Cardiac fibroblast (primary cell): ENCODE data around the gene CATSPERD.
"Not testable (repeated sequence)": the region's sequence is repeated elsewhere in the genome, so short reads cannot be mapped to it uniquely, and the experiment has no call there.

Experiments
- DNase-seq, 2 donors: peaks; one replicate each; pipeline versions ENCODE4 v3.0.0 to v3.0.0-alpha.2; 2010; ENCODE audit warnings: low read depth in 2 of 2
- H3K4me3 ChIP-seq, 2 donors: replicated peaks in 1 of 2; 1 replicate in 1 of 2; 2 replicates in 1 of 2; pipeline ENCODE4 v1.5.1; 2011; ENCODE audit warnings: low read depth in 2 of 2, low read length in 2 of 2, mild to moderate bottlenecking in 2 of 2, moderate library complexity in 1 of 2
- TF ChIP-seq, protein P1 (sequence below): IDR thresholded peaks from one replicate; pipeline ENCODE4 v1.5.1; 2011; ENCODE audit warnings: low read depth, mild to moderate bottlenecking, low read length, inconsistent platforms

Gene CATSPERD

DNA sequence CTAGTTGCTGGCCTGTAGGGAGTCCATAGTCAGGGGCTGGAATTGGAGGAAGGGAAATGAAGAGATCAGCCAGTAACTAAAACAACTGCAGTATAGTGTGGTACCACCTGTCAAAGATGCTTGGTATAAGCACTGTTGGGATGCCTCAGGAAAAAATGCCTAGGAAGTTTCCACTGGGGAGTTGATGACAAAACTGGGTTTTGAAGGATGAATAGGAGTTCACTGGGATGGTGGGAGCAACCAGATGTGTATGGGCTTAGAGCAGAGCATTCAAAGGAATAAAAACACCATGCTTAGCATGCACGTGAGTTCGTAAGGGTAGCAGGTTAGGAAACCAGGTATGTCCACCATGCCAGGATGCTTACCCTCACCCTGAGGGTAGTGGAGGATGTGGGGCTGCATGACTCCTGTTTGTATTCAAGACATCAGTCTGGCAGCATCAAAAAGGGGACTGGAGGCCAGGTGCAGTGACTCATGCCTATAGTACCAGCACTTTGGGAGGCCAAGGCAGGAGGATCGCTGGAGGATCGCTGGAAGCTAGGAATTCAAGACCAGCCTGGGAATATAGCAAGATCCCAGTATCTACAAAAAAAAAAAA, 7.1 kb downstream of the CATSPERD start:
- no peak overlapping the region for H3K4me3 ChIP-seq
- TF ChIP-seq, protein P1, sequence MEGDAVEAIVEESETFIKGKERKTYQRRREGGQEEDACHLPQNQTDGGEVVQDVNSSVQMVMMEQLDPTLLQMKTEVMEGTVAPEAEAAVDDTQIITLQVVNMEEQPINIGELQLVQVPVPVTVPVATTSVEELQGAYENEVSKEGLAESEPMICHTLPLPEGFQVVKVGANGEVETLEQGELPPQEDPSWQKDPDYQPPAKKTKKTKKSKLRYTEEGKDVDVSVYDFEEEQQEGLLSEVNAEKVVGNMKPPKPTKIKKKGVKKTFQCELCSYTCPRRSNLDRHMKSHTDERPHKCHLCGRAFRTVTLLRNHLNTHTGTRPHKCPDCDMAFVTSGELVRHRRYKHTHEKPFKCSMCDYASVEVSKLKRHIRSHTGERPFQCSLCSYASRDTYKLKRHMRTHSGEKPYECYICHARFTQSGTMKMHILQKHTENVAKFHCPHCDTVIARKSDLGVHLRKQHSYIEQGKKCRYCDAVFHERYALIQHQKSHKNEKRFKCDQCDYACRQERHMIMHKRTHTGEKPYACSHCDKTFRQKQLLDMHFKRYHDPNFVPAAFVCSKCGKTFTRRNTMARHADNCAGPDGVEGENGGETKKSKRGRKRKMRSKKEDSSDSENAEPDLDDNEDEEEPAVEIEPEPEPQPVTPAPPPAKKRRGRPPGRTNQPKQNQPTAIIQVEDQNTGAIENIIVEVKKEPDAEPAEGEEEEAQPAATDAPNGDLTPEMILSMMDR: no peak
- DNase-seq: no peak

DNA sequence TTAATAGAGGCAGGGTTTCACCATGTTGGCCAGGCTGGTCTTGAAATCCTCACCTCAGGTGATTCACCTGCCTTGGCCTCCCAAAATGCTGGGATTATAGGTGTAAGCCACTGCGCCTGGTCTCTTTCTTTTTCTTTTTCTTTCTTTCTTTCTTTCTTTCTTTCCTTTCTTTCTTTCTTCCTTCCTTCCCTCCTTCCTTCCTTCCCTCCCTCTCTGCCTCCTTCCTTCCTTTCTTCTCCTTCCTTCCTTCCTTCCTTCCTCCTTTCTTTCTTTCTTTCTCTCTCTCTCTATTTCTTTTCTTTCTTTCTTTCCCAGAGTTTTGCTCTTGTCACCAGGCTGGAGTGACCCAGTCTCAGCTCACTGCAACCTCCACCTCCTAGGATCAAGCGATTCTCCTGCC, 12.7 kb downstream of the CATSPERD start:
- H3K4me3 ChIP-seq: not testable (repeated sequence)

DNA sequence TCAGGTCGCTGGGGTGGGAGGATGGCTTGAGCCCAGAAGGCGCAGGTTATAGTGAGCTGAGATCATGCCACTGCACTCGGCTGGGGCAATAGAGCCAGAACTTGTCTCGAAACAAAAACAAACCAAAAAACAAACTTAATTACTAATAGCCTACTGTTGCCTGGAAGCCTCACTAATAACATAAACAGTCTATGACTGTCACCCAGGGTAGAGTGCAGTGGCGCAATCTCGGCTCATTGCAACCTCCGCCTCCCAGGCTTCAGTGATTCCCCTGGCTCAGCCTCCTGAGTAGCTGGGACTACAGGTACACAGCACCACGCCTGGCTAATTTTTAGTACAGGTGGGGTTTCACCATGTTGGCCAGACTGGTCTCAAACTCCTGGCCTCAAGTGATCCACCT, 18.0 kb downstream of the CATSPERD start:
- TF ChIP-seq, protein P1: no peak
- DNase-seq: peak; percentile 2 to 37
- no peak overlapping the region for H3K4me3 ChIP-seq

More for the DNA sequence above, 12.7 kb downstream of the CATSPERD start:
- not testable (repeated sequence) for DNase-seq

DNA sequence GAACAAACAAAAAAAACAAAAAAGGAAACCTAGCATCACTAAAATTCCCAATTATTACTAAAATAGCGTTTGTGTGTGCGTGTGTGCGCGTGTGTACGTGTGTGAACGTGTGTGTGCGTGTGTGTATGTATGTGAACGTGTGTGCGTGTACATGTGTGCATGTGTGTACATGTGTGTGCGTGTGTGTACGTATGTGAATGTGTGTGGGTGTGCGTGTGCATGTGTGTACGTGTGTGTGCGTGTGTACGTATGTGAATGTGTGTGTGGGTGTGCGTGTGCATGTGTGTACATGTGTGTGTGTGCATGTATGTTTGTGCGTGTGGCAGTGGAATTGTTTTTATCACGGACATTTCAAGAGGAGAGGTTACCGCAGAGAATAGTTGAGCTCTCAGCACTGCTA, 21.6 kb downstream of the CATSPERD start:
- no peak overlapping the region for H3K4me3 ChIP-seq
- TF ChIP-seq, protein P1: no peak
- no peak for DNase-seq

DNA sequence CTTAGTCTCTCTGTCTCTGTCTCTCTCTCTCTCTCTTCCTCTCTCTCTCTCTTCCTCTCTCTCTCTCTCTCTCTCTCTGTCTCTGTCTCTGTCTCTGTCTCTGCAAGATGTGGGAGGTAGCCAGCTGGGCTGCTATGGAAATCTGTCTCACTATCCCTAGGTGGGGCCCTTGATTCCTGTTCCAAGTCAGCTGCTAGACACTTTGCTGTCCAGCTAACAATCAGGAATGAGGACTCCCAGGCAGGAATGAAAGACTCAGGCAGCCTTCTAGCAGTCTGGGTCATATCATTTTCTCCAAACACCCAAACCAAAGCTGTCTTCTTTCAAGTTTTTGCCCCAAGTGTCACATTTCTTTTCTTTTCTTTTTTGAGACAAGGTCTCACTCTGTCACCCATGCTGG, 23.2 kb downstream of the CATSPERD start:
- TF ChIP-seq, protein P1: no peak
- DNase-seq: no peak
- H3K4me3 ChIP-seq: no peak overlapping the region

DNA sequence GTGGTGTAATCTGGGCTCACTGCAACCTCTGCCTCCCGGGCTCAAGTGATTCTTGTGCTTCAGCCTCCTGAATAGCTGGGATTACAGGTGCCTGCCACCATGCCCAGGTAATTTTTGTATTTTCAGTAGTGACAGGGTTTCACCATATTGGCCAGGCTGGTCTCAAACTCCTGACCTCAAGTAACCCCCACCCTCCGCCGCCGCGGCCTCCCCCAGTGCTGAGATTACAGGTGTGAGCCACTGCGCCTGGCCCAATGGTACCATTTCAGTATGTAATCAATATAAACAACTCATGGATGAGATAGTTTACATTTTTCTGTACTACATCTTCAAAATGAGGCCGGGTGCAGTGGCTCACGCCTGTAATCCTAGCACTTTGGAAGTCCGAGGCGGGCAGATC, 24.6 kb downstream of the CATSPERD start:
- not testable (repeated sequence) for DNase-seq

DNA sequence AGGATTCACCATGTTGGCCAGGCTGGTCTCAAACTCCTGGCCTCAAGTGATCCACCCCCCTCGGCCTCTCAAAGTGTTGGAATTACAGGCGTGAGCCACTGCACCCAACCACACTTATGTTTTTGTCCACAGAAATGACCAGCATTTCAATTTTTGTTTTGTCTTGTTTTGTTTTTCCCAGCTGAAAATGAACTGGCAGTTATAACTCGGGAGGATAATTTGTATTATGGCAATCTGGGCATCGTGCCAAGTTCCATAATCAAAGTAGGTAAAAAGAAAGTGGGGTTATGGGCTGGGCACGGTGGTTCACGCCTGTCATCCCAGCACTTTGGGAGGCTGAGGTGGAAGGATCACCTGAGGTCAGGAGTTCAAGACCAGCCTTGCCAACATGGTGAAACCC, 28.5 kb downstream of the CATSPERD start:
- H3K4me3 ChIP-seq, DNase-seq: not testable (repeated sequence)

More for the DNA sequence above, 24.6 kb downstream of the CATSPERD start:
- H3K4me3 ChIP-seq: not testable (repeated sequence)

DNA sequence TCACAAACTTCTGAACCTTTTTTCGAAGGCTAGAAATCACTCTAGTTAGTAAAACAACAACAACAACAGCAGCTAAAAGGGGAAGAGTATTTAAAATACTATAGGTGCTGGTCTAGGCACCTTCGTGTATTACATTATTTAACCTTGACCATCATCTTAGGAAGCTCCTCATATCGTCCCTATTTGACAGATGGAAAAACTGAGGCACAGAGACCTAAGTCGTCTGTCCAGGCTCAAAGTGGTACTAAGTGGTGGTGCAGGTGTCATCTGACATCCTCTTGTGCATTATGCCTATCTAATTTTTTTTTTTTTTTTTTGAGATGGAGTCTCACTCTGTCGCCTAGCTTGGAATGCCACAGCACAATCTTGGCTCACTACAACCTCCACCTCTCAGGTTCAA, 29.1 kb downstream of the CATSPERD start:
- DNase-seq: no peak
- TF ChIP-seq, protein P1: no peak
- H3K4me3 ChIP-seq: no peak overlapping the region

DNA sequence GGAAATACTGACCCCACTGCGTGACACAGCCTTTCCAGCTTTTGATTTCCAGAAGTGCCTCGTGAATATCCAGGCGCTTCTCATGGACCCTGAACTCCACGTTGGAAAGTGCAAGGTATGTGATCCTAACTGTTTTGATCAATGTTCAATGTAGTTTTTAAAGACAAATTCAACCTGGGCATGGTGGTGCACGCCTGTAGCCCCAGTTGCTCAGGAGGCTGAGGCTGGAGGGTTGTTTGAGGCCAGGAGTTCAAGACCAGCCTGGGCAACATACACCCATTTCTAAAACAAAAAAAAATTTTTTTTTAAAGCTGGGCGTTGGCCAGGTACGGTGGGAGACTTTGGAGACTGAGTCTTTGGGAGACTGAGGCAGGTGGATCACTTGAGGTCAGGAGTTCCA, 31.3 kb downstream of the CATSPERD start:
- DNase-seq: no peak
- H3K4me3 ChIP-seq: no peak overlapping the region
- TF ChIP-seq, protein P1: no peak
